Colon (tissue), 2 donors: Measurements from ENCODE around the gene EOLA2.
"Not testable (repeated sequence)": the region's sequence is repeated elsewhere in the genome, so short reads cannot be mapped to it uniquely, and the experiment has no call there.

ENCODE experiments used
- FAIRE-seq: peaks from 2 replicates; lab custom pipeline; 2012; peaks lifted over from hg19 to GRCh38; lab: Jason Lieb, UNC
- donor health status: control.
- donor health status: control.

Gene EOLA2

DNA sequence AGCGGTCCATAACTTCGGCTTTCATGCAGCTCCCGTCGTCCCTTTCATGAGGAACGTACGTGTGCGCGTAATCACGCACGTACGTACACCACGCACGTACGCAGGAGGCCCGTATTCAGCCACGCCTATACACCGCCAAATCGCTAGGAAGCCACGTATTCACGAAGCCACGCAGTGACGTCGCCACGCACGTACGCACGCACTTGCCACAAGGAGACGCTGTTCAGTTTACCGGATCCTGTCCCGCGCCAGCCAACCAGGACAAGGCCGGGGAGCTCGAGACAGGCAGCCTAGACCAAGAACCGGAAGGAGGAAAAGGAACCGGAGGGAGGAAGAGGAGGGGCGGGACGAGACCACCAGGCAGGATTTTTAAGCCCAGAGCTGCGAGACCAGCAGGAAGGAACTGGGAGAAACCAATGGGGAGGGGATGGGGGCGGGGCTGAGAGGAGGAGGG is at the start of gene EOLA2:
Gene EOLA2, minus strand, starts transcription at position 65 of the 454 bp plus-strand sequence. CDS start 4,617 bp downstream, outside the sequence.
- FAIRE-seq, result peak; percentile 99

DNA sequence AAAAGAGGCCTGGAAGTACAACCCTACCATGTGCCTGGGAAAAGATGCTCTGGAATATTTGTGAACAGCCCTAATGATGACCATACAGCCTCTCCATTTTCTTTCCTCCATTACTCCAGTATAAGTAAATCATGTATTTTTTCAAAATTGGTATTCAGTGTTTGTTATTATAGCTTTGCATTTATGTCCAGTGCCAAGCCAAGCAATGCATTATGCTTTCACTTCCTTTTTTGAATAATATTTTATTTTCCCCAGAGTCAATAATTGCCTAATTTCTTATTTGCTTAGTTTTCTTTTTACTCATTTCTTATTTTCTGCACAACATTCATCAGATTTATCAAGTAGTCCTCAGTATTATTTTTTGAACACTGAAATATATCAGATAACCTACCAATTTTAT is 49.3 kb upstream of the EOLA2 start:
- FAIRE-seq, result peak; percentile 51

DNA sequence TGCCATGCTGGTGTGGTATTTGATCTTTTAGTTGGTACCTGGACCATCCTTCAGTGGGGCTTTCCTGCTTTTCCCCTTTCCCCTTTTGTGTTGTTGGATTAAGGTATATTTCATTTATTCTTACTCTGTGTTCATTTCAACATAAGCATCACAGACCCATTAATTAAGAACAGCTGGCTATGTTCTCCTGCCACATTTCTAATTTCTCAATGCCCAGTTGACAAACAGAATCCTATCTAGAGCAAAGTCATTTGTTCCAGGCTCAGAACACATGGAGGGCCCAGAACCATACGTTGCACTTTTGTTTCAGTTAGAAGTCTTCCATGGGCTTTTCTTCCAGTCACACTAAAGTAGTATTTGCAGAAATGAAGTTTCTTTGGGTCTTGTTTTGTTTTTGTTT is 46.1 kb upstream of the EOLA2 start:
- FAIRE-seq, result no peak

DNA sequence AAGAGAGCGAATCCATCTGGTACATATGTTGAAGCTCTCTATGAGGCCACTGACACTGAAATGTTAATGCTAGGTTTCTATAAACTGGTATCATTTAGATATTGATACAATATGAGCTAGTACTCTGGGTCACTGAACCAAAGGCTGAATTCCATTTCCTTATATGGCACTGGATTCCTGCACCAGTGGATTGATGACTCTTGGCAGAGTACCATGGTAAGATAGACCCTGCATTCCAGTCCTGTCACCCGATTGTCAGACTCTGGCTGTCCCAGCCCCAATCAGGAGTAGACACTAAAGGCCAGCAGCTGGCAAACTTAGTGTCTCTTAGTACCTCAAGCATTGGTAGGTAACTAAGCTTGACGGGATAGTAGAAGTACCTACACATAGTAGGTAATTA is 44.0 kb upstream of the EOLA2 start:
- no peak for FAIRE-seq

DNA sequence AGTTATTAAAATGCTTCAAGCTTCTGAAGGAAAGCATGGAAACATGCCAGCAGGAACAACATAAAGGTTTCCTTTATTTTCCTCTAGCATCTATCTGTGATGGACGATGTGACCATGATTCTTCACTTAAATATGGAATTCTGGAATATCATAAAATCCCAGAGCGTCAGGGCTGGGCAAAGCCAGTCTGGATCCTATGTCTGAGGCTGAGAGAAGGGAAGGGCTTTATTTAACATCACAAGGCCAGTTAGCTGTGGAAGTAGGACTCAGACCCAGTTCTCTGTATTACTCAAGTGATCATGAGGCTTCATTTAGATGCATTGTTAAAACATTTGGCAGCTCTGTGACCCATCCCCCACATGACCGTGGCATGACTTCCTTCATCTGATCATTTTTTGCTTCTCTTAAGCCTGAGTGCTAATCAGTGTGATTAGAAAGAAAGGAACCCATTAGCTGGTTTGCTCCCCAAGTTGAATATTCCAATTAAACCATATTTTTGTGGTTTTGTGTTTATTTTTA is 40.9 kb upstream of the EOLA2 start:
- FAIRE-seq, result no peak

DNA sequence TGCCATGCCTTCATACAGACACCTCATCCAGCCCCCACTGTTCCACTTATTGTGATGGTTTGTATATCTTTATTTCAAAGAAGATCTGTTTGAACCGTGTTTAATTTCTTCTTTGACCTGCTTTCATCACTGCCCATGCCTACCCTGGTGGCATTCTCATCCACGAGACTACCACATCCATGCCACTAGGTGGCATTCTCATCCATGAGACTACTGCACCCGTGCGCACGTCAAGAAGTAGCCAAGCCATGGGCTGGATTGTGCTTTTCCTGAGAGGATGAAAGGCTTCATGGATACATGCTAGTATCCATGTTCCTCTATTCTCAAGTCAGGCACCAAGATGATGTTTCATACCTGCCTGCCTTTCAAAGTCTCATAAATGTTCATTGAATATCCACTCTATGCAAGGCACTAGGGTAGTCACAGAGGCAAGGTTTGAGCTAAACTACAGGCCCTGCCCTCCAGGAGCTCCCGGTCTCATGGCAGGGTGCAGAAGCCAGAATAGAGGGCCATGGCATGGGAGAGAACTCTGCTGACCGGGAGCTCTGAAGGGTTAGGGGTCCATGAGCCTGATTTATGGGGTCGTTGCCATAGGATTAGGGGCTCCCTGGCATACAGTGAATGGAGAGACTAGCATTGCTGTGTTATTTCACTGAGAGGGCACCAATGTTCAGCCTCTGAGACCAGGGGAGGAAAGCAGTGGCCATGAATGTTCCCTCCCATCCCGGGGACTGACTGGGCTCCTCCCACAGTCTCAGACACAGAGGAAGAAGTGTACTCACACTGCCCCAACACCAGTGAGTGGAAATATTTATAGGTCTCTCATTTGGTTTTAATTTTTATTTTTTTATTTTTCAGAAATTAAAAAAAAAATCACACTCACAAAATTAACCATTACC is 24.8 kb upstream of the EOLA2 start:
- FAIRE-seq, result peak; percentile 38

DNA sequence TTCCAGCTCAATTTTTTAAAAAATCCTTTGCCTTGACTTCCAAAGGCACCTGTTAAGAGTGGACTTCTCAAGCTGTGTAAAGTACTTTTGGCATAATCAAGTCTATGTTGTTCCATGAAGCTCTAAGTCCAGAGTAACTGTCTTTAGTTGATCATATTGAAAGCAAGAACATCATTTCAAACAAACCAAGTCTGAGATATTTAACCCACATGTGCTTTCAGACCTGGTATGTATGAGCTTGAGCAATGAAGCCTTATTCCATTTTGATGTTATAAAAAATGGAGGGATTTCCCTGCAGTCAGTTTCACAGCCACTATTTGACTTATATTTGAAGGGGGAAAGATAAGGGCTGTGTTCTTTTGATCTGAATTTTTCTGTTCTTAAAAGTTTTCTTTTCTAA is 23.7 kb upstream of the EOLA2 start:
- FAIRE-seq, result no peak

DNA sequence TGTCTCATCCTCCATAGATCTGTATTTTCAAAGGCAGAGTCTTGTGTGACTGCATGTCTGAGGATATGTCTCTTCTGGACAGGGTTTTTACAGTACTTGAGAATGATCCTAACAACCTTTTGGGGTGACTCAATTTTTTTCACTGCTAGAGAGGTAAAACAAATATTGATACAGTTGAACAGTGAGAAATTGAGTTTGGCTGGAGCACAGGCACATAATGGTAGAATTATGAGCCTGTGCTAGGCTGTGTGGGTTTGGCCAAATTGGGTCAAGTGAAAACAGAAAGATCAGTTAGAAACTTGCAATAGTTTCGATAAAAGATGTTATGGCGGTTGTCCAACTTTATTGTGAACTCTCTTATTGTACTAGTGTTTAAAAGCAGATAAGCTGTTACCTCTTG is 23.3 kb upstream of the EOLA2 start:
- no peak for FAIRE-seq

DNA sequence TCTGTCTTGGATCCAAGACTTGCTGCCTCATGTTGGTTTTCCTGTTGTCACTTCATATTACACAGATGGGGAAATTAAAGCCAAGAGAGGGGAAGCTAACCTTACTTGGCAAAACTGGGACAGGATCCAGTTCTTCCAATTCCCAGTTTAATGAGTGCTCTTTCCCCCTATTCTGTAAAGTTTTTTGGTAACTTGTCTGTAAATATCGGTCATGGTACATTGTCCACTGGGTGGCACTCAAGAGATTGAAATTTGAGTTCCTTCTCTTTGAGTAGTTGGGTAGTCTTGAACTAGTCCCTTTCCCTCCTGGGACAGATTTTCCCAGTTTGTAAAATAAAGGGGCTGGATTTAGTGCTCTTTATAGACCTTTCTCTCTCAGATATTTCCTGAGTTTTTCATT is 12.4 kb upstream of the EOLA2 start:
- no peak for FAIRE-seq

DNA sequence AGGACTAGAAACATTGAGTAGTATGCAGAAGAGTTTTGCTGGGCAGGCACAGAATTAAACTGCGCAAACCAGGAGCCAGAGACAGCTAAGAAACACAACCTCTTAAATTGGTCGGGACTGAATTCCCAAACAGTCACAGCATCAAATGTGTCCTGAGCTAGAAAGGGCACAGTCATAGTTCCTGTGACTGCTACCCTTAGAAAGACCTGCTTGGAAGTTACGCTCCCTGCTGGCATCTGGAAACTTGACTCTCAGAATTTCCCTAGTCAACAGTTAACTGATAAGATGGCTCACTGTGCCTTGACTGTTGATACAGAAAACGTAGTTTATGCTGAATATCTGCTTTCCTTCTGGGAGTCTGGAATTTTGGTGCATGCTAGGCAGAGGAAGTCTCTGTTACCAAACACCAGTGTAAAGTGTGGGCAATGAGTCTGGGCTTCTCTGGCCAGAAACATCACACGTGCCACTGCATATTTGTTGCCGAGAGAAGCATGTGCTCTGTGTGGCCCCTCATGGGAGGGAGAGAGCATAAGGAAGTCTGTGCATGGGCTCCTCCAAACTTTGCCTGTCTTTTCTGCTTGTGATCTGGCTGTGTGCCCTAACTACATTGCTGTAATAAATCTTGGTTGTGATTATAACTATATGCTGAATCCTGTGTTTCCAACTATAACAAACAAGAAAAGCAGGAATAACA is 11.6 kb upstream of the EOLA2 start:
- FAIRE-seq, result no peak

DNA sequence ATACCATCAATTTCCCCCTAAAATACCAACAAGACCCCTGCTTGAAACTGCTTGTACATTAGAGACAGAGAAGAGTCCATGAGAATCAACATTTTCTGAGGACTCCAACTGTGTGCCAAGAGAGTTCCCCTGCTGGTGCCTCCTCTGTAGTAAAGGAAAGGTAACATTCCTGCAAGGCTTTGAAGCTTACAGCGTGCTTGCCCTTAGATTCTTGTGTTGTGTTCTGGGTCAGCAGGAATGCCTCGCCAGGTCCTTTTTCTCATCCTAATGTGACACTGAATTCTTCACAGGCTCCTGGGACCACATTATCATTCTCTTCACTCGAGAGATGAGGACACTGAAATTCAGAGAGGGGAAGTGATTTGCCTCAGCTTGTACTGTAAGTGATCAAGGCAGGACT is 9.7 kb upstream of the EOLA2 start:
- FAIRE-seq, result no peak

DNA sequence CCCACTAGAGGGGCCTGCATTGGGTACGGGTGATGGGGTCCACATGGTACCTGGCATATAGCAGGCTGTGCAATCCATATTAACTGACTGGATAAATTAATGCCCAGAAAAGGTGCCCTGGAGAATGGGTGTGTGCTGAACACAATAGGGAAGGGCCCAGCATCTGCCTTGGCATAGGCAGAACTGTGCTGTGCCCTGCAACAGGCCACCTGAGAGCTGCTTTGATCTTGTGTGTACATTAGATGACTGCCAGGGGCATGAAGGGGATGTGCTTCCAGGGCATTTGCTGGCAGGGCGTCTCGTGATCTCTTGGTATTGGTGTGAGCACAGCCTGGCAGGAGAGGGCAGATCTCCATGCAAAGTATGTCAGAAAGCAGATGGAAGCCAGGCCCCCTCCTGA is 8.6 kb upstream of the EOLA2 start:
- FAIRE-seq, result not testable (repeated sequence)

DNA sequence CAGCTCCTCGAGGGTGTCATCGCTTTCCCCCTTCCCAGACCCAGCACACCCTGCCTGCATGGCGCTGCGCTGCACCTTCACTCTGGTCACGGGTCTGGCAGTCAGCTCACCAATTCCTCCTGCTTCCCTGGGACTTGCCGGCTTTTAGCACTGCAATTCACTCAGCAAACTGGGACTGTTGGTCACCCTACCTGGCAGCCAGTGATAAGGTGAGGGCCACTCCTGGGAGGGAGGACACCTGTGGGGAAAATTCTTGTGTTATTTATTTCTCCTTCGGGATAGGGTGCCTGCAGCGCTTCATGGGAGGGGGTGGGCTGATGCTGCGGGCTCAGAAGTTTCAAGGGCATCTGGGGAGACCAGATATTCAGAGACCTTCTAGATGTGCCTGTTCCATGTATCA is 7.5 kb upstream of the EOLA2 start:
- not testable (repeated sequence) for FAIRE-seq

DNA sequence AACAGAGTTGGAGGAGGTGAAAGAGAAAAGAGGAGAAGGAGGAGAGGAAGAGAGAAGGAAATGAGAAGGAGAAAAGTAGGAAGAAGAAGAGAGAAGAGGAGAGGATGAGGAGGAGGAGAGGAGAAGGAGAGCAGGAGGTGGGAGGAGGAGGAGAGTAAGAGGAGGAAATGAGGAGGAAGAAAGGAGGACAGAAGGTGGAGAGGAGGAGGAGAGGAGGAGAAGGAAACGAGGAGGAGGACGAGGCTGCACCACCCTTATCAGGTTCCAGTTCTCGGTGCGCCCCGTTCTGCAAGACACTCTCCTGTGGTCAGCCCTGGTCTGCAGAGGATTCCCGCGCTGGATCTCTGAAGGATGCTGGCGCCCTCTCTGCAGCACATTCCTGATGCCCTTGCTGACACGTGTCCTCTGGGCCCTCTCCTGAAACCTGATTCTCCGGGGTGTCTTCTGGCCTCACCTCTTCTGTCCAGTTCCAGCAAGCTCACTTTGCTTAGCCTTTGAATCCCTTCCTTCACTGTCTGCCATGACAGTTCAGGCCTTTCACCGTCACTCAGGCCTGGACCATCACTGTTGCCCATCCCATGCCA is 6.9 kb upstream of the EOLA2 start:
- FAIRE-seq, result not testable (repeated sequence)

DNA sequence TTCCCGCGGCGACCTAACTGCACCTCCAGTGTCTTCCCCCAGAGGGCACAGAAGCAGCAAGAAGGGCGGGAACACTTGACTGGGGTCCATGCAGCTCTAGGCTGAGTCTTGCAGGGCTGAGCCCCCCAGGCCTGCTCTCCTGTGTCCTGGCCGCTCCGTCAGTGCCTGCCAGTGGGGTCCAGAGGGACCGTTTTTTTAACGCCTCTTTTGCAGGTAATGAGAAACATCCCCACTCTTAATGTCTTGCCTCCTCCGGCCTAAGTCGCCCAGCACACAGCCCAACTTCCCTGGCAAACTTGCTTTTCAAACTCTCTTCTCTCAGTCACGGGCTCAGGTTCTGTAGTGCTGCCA is 2.4 kb upstream of the EOLA2 start:
- peak; percentile 75 for FAIRE-seq

DNA sequence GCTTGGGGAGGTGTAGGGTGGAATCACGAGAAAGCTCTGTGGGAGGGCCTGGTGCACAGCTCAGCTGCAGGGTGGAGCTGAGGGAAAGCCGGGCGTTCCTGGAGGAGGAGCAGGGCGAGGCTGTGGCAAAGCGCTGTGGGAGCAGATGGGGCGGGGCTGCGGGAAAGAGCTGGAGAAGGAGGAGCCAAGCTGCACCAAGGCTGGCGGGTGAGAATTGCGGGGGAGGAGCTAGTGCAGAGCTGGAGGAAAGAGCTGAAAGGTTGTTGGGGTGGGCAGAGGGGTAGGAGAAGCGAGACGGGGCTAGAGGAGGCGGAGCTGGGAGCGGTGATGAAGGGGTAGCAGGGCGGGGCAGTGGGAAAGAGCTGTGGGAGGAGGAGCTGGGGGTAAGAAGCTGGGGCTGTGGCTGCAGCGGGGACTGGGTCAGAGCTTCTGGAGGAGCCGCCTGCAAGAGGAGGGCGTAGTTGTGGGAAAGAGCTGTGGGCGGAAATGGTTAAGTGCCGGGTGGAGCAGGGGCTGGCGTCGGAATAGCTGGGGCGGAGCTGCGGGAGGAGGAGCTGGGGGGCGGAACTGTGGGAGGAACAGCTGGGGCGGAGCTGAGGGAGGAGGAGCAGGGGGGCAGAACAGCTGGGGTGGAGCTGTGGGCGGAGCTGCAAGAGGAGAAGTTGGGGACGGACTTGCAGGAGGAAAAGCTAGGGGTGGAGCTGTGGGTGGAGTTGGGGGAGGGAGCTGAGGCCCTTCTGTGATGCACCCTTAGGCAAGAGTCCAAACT is 1.8 kb upstream of the EOLA2 start:
- peak; percentile 84 for FAIRE-seq

DNA sequence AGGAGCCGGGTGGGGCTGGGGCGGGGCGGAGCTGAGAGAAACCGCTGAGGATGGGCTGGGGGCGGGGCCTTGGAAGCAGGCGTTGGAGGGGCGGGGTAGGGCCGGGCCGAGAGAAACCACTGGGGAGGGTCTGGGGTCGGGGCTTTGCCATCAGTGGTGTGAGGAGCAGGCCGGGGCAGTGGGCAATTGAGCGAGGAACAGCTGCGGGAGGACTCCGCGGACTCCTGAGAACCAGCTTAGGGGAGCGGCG is 1.3 kb upstream of the EOLA2 start:
- no peak for FAIRE-seq

DNA sequence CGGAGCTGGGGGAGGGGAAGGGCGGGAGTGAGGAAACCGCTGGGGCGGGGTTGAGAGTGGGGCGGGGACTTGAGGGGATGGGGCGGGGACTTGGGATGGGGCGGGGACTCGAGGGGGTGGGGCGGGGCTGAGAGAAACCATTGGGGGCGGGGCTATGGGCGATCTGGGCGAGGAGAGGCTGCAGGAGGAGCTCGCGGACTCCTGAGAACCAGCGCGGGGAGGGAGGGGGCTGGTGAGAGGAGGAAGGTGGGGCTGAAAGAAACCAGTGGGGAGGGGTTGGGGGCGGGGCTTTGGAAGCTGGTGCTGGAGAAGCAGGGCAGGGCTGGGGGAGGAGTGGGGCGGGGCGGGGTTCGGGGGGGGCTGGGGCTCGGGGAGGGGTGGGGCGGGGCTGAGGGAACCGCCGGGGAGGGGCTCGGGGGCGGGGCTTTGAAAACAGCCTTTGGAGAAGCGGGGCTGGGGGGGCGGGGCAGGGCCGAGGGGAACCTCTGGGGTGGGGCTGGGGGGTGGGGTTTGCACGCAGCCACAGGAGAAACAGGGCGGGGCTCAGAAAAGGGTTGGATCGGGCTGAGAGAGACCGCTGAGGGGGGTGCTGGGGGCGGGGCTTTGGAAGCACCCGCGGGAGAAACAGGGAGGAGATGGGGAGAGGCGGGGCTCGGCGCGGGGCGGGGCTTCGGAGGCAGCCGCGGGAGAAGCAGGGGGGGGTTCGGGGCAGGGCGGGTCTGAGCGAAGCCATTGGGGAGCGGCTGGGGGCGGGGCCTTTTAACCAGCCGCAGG is 777 bp upstream of the EOLA2 start:
- FAIRE-seq, result no peak

DNA sequence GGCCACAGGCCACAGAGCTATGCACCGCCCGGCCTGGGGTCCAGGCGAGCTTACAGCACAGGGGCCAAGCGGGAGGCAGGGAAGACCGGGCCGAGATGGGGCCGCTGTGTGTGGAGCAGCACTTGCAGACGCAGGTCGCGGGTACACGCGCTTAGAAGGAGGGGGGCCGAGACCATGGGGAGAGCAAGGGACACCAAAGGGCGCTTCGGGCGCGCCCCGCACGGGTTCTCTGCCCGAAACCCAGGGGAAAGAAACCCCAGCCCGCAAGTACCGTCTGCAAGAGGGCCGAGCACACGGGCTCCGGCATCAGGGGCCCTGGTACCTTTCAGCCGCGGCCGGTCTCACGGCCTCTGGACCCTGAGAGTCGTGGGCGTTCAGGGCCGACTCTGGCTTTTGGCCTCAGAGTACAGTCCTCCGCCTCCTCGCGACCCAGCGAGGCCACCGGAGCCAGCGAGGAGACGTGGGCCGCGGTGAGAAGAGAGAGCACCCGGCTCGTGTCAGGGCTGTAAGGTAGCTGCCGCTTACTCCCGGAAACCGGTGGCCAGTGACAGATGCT is 342 bp downstream of the EOLA2 start:
- no peak for FAIRE-seq

DNA sequence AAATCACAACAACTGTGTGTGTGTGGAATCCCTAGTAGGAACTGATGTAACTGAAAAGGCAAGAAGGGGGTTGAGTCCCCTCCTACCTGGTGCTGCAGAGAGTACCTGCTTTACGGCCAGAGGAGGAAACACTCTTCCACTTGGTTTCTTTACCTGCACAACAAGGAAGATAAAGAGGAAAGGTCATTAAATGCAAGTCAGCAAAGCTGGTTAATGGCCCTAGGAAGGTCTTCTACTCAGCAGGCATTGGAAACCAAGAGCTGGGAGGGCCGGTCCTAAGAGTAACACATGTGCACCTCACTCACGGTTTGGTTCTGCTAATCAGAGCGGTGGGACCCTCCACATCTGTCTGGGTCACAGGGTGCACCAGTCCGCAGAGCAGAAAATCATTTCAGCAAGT is 963 bp downstream of the EOLA2 start:
- FAIRE-seq, result not testable (repeated sequence)

DNA sequence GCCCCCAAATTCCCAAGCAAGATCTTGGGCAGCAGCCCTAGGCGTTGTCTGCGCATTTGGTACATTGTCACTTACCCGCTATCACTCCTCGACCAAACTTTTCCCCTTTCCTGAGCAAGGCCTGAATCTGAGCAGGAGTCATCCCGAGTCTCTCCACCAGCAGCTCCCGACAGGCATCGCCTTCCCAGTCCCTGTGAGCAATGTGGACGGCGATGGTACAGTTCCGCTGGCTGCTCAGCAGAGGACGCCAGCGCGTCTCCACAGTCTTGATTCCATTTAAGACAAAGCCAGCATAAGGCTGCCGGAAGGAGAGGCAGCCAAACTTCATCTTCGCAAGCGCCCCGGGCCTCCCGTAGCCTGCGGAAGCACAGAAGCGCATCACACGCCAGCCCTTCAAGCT is 4.7 kb downstream of the EOLA2 start:
- FAIRE-seq, result not testable (repeated sequence)
